HG03439 (cell line): ENCODE results near the gene TAAR8.
"Not testable (repeated sequence)": the region's sequence is repeated elsewhere in the genome, so short reads cannot be mapped to it uniquely, and the experiment has no call there.

Experiments used
- ATAC-seq: cut with Tn5 transposase; IDR thresholded peaks from one replicate; pipeline ENCODE4 v1.9.1; 2021; ENCODE audit warnings: mild to moderate bottlenecking, moderate library complexity; ENCODE audit not compliant: unreplicated experiment

Gene TAAR8, protein sequence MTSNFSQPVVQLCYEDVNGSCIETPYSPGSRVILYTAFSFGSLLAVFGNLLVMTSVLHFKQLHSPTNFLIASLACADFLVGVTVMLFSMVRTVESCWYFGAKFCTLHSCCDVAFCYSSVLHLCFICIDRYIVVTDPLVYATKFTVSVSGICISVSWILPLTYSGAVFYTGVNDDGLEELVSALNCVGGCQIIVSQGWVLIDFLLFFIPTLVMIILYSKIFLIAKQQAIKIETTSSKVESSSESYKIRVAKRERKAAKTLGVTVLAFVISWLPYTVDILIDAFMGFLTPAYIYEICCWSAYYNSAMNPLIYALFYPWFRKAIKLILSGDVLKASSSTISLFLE

DNA sequence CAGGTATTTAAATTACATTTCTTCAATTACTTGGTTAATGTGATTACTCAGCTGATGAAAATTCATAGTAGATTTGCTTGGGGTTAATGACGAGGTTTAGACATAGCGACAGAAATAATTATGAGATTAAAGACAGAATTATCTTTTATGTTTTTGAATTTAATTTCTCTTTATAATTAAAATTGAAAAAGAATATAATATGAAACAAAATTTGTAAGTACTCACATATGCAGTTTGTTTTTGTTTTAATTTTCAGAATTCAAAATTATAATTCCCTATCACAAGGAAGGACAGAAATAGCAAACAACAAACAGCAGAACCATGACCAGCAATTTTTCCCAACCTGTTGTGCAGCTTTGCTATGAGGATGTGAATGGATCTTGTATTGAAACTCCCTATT lies at the start of gene TAAR8:
TAAR8 (plus strand) TSS at position 301 of the 400 bp plus-strand sequence; CDS start at position 322, 21 bp downstream.
- ATAC-seq, result no peak

DNA sequence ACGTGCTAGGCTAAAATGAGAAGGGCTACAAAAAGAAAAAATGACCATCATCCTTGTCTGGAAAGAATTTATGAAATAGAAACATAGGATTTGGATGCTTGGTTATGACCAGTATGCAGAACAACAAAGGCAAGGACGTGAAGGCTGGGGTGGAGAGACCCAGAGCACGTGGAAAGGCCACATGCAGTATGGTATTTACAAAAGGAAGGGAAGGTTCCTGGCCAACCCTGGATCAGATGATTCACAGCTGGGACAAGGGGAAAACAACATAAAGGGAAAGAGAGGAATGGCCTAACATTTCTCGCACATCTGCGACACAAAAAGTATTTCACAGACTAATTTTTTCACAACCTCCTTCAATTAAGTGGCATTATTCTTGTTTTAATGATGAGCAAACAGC lies 47.7 kb upstream of the TAAR8 start:
- no peak for ATAC-seq

DNA sequence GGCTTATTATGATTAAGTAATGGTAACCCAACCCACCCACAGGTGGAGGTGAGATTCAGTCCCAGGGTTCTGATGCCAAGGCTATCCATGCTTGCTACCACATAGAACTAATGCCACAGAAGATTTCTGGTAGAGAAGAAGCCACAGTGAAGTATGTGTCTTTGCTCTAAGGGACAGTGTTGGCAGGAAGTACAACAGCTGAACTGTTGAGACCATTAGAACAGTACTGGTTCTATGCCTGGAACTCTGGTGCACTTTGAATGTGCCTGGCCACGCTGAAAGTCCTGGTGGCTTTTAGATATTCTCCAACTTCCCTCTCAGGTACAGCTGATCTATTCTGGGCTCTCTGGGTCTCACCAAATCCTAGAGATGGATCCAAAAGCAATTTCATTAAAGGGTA lies 47.3 kb upstream of the TAAR8 start:
- no peak for ATAC-seq

DNA sequence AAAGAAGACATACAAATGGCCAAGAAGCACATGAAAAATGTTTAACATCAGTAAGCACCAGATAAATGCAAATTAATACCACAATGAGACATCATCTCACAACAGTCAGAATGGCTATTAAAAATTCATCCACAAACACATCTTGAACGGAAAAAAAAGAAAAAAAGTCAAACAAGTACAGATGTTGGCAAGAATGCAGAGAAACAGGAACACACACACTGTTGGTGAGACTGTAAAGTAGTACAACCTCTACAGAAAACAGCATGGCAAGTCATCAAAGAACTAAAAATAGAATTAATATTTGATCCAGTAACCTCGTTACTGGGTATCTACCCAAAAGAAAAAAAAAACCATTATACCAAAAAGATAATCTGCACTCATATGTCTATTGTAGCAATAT lies 46.0 kb upstream of the TAAR8 start:
- ATAC-seq, result no peak

DNA sequence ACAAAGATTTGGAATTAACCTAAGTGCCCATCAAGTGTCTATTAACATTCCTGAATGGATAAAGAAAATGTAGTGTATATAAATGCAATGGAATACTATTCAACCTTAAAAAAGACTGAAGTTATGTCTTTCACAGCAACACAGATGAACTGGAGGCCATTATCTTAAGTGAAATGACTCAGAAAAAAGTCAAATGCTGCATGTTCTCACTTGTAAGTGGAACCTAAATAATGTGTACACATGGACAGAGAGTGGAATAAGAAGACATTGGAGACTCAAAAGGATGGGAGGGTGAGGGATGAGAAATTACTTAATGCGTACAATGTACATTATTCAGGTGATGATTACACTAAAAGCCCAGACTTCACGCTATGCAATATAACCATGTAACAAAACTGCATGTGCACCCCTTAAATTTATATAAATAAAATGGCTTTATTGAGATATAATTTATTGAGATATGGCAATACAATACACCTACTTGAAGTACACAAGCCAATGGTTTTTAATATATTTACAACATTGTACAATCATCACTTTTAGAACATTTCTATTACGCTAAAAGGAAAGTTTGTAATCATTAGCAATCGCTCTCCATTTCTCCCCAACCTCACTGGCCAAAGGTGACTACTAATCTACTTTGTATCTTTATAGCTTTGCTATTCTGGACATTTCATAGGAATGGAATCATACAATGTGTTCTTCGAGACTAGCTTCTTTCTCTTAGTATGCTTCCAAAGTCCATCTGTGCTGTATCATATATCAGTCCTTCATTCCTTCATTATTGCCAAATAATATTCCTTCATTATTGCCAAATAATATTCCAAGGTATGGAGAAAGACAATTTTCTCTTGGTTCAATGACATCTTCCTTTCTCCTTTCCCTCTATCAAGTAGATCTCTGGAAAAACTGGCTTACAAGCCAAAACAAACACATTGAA lies 45.3 kb upstream of the TAAR8 start:
- ATAC-seq, result no peak

GRCh38 chr6:132511210-132511830 lies 41.2 kb upstream of the TAAR8 start:
- ATAC-seq, result no peak

DNA sequence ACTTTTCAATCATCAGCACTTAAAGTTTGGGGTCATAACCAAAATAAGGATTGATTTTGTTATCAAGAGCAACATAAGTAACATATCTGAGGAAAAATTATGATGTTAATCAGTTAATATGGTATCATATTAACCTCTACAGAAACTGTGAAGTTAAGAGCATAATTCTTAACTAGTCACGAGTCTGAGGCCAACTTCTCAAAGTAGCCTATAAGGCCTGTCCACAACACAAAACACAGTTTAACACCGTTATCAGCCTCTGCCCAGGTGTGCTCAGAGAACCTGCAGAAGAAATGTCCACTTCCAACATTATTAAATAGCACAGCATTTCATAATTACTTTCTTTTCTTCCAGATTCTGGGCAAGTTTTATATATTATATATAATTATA lies 40.6 kb upstream of the TAAR8 start:
- ATAC-seq, result no peak

- no peak for ATAC-seq
Measured at GRCh38 chr6:132512342-132512637, 40.2 kb upstream of the TAAR8 start.

DNA sequence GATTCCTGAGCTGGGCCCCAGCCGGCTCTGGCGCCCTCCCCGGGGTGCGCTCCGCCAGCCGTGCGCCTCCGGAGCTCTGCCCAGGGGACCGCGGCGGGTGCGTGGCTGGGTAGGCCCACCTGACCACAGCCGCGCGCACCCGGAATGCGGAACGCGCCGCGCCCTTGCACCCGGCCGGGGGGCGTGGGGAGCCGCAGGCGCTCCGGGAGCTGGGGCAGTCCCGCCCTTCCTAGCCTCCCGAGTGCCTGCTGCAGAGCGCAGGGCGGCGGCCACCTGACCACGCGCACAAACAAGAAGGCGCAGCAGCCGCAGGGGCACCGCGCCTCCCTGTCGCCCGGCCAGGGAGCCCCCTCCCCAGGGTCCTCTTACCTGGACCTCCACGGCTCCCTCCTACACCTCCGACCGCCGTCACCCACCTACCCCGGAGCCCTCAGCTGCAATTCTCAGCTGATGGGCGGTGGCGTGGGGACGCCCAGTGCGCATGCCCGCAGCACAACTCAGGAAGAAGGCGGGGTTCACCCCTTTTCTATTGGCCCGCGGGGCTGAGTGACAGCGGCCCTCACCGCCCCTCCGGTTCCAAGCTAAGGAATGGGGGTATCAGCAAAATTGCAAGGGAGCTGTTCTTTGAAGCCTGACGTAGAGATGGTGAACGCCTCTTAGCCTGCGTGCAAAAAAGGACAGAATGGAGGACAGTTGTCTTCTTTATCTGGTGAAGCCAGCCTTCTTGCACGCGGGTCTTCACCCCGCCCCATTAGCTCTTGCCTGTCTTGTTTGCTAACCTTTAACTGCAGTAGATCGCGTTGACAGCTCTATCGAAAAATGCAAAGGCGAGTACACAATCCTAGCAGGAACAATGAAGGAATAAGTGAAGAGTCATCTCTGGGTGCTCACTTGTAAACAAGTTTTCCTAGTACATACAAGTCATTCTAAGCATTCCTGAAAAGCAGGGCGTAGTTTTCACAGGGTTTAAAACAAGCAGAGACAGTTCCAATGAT lies 39.5 kb upstream of the TAAR8 start, which contains the start of gene STX7:
STX7 (minus strand) TSS at position 479 of the 995 bp plus-strand sequence. CDS start 9,586 bp downstream, outside the sequence.
- peak; percentile 96 for ATAC-seq

DNA sequence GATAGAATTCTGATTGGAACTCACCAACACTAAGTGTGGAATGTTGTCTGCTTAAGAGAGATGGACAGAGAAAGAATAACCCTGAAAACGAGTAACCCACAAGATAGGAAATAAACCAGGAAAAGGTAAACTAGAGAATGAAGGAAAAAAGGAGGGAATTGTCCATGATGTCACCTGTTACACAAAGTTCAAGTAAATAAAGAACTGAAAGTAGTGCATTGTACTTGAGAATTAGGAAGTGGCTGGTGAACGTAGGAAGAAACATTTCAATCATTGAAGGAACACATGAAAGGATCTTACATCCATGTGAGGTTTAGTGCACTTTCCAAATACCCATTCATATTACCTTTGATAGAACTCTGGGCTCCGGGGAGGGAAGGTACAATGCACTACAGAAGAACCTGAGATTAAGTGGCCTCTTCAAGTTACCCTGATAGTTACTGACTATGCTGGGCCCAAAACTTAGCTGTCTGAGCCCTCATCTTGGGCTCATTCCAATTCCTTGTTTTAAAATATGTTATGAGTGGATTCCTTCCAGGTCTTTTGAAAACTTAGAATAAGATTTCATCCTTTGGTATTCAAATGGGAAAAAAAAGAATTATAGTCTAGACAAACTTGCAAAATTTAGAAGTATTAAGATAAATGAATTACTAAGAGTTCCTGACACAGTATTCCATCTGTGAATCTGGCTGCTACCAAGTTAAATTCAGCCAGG lies 38.5 kb upstream of the TAAR8 start:
- no peak for ATAC-seq

- no peak for ATAC-seq
Measured at GRCh38 chr6:132515386-132515785, 37.1 kb upstream of the TAAR8 start.

- no peak for ATAC-seq
Measured at GRCh38 chr6:132520953-132521352, 31.5 kb upstream of the TAAR8 start.

GRCh38 chr6:132524646-132525045 lies 27.8 kb upstream of the TAAR8 start:
- ATAC-seq, result no peak

DNA sequence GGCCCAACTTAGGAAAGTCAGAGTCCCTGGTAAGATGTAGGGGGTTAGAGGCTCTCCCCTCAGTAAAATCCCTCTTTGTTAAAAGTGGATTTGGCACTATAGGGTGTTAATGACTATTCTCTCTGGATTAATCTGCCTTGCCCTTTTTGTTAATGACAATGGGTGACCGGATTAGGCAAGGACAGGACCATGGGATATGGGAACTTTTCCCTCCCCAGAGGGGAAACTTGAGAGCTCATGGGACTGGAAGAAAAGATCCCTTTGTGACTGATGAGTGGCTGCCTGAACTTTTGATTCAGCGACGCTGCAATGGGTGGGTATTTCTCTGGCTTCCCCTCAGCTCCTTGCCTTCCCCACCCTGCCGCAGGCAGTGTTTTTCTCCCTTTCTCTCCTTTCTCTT lies 26.6 kb upstream of the TAAR8 start:
- ATAC-seq, result no peak

- ATAC-seq, result no peak
Measured at GRCh38 chr6:132526461-132526860, 26.0 kb upstream of the TAAR8 start.

DNA sequence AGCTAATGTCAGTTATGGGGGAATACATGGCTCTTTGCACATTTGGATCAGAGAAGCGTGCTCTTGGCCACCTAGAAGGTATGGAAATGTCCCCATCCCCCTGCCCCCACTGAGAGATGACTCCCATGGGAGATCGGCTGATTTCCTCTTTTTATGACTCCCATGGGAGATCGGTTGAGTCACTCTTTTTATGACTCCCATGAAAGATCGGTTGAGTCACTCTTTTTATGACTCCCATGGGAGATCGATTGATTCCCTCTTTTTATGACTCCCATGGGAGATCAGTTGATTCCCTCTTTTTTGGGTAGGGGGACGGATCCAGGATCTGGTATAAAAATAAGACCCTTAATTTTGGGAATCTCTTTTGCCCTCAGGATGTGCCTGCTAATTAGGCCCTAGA lies 24.7 kb upstream of the TAAR8 start:
- ATAC-seq, result no peak

DNA sequence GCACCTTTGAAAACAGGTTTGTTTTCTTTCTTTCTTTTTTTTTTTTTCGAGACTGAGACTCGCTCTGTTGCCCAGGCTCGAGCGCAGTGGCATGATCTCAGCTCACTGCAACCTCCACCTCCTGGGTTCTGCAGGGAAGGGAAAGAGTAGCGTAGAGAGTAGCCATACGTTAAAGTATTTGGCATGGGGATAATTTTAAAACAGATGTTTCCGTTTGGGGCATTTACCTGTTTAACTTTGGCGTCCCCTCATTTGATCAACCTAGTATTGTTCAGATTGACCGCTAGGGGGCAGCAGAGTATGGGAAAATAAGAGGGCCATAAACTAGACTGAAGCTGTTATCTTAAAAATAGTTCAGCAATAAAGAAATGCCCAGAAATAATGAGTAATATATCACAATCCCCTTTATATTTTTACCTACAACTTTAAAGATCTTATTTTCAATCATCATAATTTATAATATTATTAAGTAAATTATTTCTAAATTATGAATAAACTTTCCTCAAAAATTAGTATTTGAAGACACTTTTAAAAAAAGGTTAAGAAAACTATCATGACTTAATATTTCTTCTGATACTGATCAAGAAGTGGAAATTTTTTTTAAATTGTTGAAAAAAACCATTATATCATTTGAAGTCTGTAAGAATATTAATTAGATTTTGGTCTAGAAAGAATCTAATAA lies 22.0 kb upstream of the TAAR8 start:
- peak; percentile 95 for ATAC-seq

DNA sequence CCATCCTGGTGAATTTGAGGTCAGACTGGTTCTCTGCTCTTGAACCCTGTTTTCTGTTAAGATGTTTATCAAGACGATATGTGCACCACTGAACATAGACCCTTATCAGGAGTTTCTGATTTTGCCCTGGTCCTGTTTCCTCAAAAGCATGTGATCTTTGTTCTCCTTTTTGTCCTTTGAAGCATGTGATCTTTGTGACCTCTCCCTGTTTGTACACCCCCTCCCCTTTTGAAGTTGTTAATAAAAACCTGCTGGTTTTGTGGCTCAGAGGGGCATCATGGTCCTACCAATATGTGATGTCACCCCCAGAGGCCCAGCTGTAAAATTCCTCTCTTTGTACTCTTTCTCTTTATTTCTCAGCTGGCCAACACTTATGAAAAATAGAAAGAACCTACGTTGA lies 17.9 kb upstream of the TAAR8 start:
- not testable (repeated sequence) for ATAC-seq

DNA sequence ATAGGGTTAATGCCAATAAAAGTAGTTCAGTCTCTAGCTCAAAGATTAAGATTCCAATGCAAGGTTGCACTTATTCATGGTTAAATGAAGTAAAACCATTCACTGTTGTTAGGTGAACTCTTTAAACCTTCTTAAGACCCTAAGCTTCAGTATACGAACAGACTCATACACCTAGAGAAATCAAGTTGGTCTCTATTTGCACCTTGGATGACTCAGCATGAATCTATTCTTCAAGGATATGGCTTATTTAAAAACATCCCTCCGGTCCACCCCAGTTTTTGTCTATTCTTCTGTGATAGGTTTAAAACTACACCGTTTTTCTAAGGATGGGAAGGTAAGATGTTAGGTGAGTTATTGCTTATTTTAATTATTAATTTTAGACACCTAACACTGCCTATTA lies 15.3 kb upstream of the TAAR8 start:
- ATAC-seq, result no peak
